ENCODE results near the gene HNRNPAB.
"Not testable (repeated sequence)": the region's sequence is repeated elsewhere in the genome, so short reads cannot be mapped to it uniquely, and the experiment has no call there.

HNRNPAB gene

DNA sequence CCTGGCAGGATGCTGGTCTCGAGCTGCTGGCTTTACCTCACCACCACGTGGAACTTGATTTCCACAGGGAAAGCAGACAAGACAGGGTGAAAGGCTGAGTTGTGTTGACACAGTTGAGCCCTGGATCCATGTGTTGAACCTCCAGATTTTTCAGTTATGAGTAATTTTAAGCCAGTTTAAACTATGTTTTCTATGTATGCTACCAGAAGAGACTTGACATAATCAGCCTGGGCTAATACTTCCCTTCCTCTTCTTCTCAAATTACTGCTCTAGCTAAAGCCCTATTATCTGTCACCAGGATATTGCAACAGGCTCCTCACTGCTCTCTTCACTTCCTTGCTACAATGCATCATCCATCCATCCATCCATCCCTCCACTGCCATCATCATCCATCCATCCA is 40.2 kb downstream of the HNRNPAB start:
- DNase-seq (ENCODE audit: low read depth in 2 of 2), result no peak

GRCh38 chr5:178245389-178245788 is 41.1 kb downstream of the HNRNPAB start:
- DNase-seq (ENCODE audit: low read depth in 2 of 2), result no peak

GRCh38 chr5:178246624-178247279 is 42.4 kb downstream of the HNRNPAB start:
- DNase-seq (ENCODE audit: low read depth in 2 of 2), result no peak

- no peak for DNase-seq (ENCODE audit: low read depth in 2 of 2)
Observed at GRCh38 chr5:178247481-178248456, 43.4 kb downstream of the HNRNPAB start.

DNA sequence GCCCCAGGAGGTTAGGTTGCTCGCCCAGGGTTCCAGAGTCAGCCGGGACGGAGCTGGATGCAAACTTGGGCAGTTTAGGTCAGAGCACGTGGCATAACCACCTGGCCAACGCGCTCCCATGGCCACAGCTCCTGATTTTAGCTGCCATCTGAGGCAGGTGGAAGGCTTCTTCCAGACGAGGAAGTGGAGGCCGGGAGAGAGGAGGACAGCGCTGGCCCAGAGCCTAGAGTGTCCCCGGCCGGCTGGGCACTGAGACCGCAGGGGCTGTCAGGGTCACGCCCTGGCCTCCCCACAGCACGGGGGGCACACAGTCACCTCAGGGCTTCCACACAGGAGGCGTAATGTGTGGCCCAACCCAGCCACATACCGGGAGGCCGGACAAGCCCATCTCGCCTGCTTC is 44.4 kb downstream of the HNRNPAB start:
- no peak for DNase-seq (ENCODE audit: low read depth in 2 of 2)

DNA sequence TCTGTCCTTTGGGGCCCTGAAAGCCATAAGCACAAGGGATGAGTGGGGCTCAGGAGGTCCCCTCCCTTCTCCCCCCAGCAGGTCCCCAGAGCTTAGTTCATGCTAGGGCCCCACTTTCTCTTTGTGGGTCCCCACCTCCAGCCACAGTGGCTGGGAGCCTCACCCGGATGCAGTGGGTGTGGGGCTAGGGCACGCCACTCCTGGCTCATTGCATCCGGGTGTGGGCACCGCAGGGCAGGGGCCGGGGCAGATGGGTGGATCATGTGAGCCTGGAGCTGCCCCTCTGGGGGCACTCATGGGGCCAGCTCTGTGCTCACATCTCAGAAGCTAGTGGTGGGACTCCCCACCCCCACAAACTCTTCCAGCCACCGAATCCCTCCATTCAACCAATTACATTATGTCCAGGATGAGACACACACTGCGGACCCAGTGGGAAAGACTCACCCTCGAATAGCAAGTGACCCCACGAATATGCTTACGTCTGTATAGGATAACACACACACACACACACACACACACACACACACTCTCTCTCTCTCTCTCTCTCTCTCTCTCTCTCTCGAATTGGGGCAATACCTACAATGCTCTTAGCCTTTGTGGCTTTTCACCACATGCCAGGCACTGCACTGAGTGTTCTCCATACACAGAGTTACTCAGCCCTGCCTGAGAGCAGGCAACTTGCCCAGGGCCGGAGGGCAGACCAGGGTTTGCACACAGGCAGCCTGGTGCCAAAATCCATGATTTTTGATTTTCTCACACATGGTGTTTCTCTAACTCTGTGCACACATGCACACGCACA is 45.1 kb downstream of the HNRNPAB start:
- DNase-seq (ENCODE audit: low read depth in 2 of 2), result no peak

DNA sequence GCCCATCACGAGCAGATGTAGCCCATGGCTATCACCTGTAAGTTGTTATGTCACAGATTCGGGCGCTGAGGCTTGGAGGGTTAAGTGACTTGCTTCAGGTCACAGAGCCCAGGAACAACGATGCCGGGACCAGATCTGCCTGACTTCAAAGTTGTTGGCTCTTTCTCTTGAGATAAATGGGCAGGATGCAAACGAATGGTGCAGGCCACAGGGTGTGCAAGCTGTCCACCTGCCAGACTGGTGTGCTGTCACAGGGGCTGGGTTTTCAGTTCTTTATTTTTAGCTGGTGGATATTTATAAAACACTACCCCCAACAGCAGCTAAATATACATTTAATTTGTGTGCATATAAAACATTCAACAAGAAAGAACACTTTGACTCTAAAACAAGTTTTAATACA is 45.9 kb downstream of the HNRNPAB start:
- no peak for DNase-seq (ENCODE audit: low read depth in 2 of 2)

DNA sequence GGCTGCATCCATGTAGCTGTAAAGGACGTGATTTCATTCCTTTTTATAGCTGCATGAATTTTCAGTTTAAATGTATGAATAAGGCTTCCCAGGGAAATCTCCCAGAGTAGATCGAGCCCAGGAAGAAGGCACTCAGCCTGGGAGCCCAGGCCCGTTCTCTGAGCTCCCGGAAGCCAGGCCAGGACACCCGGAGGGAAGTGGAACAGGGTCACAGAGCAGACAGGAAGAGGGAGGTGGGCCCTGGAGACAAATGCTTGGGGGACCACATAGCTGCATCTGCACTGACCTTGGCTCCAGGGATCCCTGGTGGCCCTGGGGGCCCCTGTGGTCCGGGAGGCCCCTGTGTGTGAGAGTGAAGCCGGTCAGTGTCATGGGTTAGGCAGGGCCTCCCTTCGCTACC is 47.9 kb downstream of the HNRNPAB start:
- DNase-seq (ENCODE audit: low read depth in 2 of 2), result no peak

DNA sequence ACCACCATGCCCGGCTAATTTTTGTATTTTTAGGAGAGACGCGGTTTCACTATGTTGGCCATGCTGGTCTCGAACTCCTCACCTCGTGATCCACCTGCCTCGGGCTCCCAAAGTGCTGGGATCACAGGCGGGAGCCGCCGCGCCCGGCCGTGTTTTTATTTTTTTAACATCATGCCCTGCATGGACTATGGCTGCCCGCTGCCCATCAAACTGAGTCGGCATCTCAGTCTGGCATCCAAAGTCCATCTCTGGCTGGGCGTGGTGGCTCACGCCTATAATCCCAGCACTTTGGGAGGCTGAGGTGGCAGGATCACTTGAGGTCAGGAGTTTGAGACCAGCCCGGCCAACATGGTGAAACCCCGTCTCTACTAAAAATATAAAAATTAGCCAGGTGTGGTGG is 49.3 kb downstream of the HNRNPAB start:
- DNase-seq (ENCODE audit: low read depth in 2 of 2), result not testable (repeated sequence)

DNA sequence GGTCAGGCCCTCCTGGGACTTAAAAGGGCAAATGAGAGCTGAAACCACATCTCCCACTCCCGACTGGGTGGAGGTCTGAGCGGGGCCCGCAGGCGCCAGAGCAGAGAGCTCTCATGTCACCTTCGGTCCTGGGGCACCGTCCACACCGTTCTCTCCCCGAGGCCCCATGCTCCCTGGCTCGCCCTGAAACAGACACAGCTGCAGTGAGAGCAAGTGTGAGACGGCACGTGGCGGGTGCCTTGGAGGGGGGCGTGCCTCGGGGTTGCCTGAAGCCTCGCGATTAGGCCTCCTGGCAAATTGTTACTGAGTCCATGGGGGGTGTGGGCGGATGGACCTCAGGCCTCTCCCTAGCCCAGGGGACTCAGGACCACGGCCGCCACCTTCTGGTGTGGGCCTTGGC is 52.4 kb downstream of the HNRNPAB start:
- no peak for DNase-seq (ENCODE audit: low read depth in 2 of 2)

DNA sequence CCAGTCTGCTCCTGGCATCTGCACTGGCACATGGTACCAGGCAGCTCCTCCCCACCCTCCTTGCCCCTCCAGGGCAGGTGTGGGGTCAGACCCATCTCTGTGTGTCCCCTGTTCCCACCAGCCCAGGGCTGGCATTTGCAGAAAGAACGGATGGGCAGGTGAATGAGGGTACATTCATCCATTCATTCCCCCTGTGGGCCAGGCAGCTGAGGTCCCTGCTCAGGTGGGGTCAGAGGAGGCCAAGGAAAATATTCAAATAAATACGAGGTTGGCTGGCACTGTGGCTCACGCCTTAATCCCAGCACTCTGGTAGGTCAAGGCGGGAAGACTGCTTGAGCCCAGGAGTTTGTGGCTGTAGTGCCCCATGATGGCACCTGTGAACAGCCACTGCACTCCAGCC is 53.3 kb downstream of the HNRNPAB start:
- DNase-seq (ENCODE audit: low read depth in 2 of 2), result no peak

DNA sequence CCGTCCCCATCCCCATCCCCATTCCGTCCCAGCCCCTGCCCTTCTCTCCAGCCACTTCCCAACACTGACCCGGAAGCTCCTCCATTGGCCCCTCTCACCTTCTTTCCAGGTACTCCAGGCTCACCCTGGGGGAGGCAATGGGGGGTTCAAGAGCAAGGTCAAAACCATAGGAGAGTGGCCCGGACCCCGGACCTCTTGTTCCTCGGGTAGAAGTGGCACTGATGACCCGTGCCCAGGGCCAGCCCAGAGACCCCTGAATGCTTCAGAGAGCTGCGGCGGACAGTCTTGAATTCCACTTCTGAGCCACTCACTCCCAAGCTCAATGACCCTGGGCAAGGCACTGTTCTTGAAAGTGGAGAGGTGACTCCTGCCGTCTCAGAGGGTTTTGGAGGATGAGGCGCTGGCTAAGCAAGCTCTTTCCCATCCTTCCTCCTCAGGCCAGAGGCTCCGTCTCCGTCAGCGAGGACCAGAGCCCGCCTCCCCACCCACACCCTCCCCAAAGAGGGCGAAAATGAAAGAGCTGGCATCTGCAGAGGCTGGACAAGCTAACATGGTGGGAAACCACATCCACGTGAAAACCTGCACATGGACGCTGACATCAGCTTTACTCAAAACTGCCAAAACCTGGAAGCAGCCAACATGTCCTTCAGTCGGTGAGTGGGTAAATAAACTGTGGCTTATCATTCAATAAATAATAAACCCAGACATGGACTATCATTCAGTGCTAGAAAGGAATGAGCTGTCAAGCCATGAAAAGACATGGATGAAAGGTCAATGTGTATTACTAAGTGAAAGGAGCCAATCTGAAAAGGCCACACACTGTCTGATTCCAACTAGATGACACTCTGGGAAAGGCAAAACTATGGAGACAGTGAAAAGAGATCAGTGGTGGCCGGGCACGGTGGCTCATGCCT is 55.5 kb downstream of the HNRNPAB start:
- DNase-seq (ENCODE audit: low read depth in 2 of 2), result no peak

All from activated CD8-positive, alpha-beta memory T cell treated with anti-CD3 and anti-CD28 coated beads for 4 hours (primary cell).